OCI-LY3 (cell line): ENCODE data around the gene PSME2.

Experiments
- EZH2phosphoT487 ChIP-seq: fragments of 200-600 bp; shearing (Covaris generic); IDR thresholded peaks from 2 replicates; pipeline ENCODE4 v1.6.1; 2018; ENCODE audit warnings: antibody characterized with exemption, mixed run types, low read depth
- TF ChIP-seq, protein P1 (sequence below): fragments of 200-600, 300-600 bp; sonication (generic); IDR thresholded peaks from 2 replicates; pipeline ENCODE4 v1.5.1; 2014; ENCODE audit warnings: antibody characterized with exemption, low read length, low read depth

DNA sequence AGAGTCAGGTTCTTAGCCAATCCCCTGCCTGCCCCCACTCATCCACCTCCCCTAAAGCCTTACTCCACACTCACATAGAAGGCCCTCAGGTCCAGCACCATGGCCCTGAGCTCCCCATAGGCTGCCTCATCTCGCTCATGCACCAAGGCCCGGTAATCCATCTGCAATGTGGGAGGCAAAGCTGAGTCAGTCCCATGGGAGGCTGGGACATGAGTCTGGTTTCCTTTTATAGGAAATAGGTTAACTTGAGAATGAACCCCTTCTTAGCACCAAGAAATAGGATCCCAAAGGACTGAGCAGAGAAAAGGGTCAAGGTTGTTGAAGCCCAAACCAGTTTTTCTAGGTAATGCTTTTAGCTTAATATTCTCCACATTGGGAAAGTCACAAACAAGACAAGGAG lies 2.9 kb downstream of the PSME2 start:
- TF ChIP-seq, protein P1, sequence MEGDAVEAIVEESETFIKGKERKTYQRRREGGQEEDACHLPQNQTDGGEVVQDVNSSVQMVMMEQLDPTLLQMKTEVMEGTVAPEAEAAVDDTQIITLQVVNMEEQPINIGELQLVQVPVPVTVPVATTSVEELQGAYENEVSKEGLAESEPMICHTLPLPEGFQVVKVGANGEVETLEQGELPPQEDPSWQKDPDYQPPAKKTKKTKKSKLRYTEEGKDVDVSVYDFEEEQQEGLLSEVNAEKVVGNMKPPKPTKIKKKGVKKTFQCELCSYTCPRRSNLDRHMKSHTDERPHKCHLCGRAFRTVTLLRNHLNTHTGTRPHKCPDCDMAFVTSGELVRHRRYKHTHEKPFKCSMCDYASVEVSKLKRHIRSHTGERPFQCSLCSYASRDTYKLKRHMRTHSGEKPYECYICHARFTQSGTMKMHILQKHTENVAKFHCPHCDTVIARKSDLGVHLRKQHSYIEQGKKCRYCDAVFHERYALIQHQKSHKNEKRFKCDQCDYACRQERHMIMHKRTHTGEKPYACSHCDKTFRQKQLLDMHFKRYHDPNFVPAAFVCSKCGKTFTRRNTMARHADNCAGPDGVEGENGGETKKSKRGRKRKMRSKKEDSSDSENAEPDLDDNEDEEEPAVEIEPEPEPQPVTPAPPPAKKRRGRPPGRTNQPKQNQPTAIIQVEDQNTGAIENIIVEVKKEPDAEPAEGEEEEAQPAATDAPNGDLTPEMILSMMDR, result no peak
- no peak for TF ChIP-seq EZH2phosphoT487
